T-helper 22 cell (primary cell): ENCODE results near the gene PPM1G.
"Not testable (repeated sequence)": the region's sequence is repeated elsewhere in the genome, so short reads cannot be mapped to it uniquely, and the experiment has no call there.

Experiments used
- DNase-seq: peaks from one replicate; pipeline ENCODE4 v3.0.0-alpha.2; 2020; ENCODE audit warnings: low read depth

PPM1G gene

GRCh38 chr2:27409321-27410073 is at the start of gene PPM1G:
PPM1G (minus strand) TSS chr2:27409591; CDS start chr2:27409422, 169 bp downstream.
- peak; percentile 90 for DNase-seq

GRCh38 chr2:27453968-27454367 is 44.6 kb upstream of the PPM1G start:
- no peak for DNase-seq

- no peak for DNase-seq
Observed at GRCh38 chr2:27451095-27451494, 41.7 kb upstream of the PPM1G start.

GRCh38 chr2:27448381-27448780 is 39.0 kb upstream of the PPM1G start:
- DNase-seq, result no peak

GRCh38 chr2:27446057-27446456 is 36.7 kb upstream of the PPM1G start:
- DNase-seq, result no peak

- no peak for DNase-seq
Observed at GRCh38 chr2:27445615-27446014, 36.2 kb upstream of the PPM1G start.

- no peak for DNase-seq
Observed at GRCh38 chr2:27445155-27445554, 35.8 kb upstream of the PPM1G start.

- no peak for DNase-seq
Observed at GRCh38 chr2:27442920-27443282, 33.5 kb upstream of the PPM1G start.

- DNase-seq, result peak; percentile 37
Observed at GRCh38 chr2:27441958-27442919, 32.8 kb upstream of the PPM1G start, which contains the start of gene KRTCAP3. KRTCAP3 (plus strand) TSS chr2:27442381; CDS start chr2:27442413, 32 bp downstream.

GRCh38 chr2:27441226-27441926 is 32.0 kb upstream of the PPM1G start:
- DNase-seq, result no peak

GRCh38 chr2:27435628-27436027 is 26.2 kb upstream of the PPM1G start:
- no peak for DNase-seq

- peak; percentile 16 for DNase-seq
Observed at GRCh38 chr2:27431395-27431794, 22.0 kb upstream of the PPM1G start.

- DNase-seq, result peak; percentile 63
Observed at GRCh38 chr2:27428978-27429541, 19.7 kb upstream of the PPM1G start.

GRCh38 chr2:27428213-27428977 is 19.0 kb upstream of the PPM1G start, which contains the start of gene NRBP1:
NRBP1 (plus strand) TSS chr2:27428631; CDS start chr2:27433274, 4,643 bp downstream.
- DNase-seq, result peak; percentile 82

GRCh38 chr2:27427863-27428212 is 18.4 kb upstream of the PPM1G start:
- DNase-seq, result no peak

- DNase-seq, result not testable (repeated sequence)
Observed at GRCh38 chr2:27425039-27425438, 15.6 kb upstream of the PPM1G start.

GRCh38 chr2:27422958-27423357 is 13.6 kb upstream of the PPM1G start:
- DNase-seq, result no peak

GRCh38 chr2:27421660-27422250 is 12.4 kb upstream of the PPM1G start:
- no peak for DNase-seq

GRCh38 chr2:27420996-27421395 is 11.6 kb upstream of the PPM1G start:
- DNase-seq, result no peak

- DNase-seq, result no peak
Observed at GRCh38 chr2:27416151-27416550, 6.8 kb upstream of the PPM1G start.
